GM12878 (cell line): ENCODE results near the gene DDX4.

Experiments
- ATF7 ChIP-seq: fragments of 450-650 bp; IDR thresholded peaks from 2 replicates; pipeline ENCODE4 v1.6.1; 2016; ENCODE audit warnings: low read depth, mild to moderate bottlenecking
- EZH2 ChIP-seq: IDR thresholded peaks from 2 replicates; pipeline ENCODE4 v1.6.1; 2012; ENCODE audit warnings: low read depth, mild to moderate bottlenecking, control low read depth, inconsistent platforms, low read length, borderline replicate concordance; ENCODE audit not compliant: control insufficient read depth
- HCFC1 ChIP-seq: fragments of 150-350 bp; IDR thresholded peaks from 2 replicates; pipeline ENCODE4 v1.6.1; 2014; ENCODE audit warnings: low read length
- MEF2A ChIP-seq: IDR thresholded peaks from 2 replicates; pipeline ENCODE4 v1.6.1; 2011; ENCODE audit warnings: low read depth, mild to moderate bottlenecking, low read length, moderate library complexity; ENCODE audit not compliant: insufficient read depth
- NFIC ChIP-seq: IDR thresholded peaks from 2 replicates; pipeline ENCODE4 v1.6.1; 2012; ENCODE audit warnings: low read depth, mild to moderate bottlenecking, inconsistent platforms, low read length, moderate library complexity
- SRF ChIP-seq, 2 experiments: IDR thresholded peaks; 2 replicates each; pipeline ENCODE4 v1.6.1; 2011; ENCODE audit warnings: low read depth in 2 of 2, low read length in 2 of 2, mild to moderate bottlenecking in 1 of 2, moderate library complexity in 1 of 2
- TCF3 ChIP-seq: IDR thresholded peaks from 2 replicates; pipeline ENCODE4 v1.6.1; 2012; ENCODE audit warnings: low read depth, mild to moderate bottlenecking, low read length, borderline replicate concordance; ENCODE audit not compliant: insufficient read depth
- TF ChIP-seq, protein P1 (sequence below), 3 experiments: IDR thresholded peaks in 2 of 3; conservative IDR thresholded peaks in 1 of 3; 2 replicates each; pipeline ENCODE4 v1.5.1; 2011; ENCODE audit warnings: low read depth in 3 of 3, low read length in 3 of 3, mild to moderate bottlenecking in 3 of 3, control low read depth in 2 of 3, moderate library complexity in 2 of 3, inconsistent platforms in 1 of 3, mixed read lengths in 1 of 3; ENCODE audit not compliant: control insufficient read depth in 2 of 3, insufficient read depth in 1 of 3; ENCODE audit errors: extremely low read depth in 1 of 3
- TF ChIP-seq, protein P2 (sequence below): fragments of 450-650 bp; IDR thresholded peaks from 2 replicates; pipeline ENCODE4 v1.6.1; 2016; ENCODE audit warnings: mild to moderate bottlenecking

DNA sequence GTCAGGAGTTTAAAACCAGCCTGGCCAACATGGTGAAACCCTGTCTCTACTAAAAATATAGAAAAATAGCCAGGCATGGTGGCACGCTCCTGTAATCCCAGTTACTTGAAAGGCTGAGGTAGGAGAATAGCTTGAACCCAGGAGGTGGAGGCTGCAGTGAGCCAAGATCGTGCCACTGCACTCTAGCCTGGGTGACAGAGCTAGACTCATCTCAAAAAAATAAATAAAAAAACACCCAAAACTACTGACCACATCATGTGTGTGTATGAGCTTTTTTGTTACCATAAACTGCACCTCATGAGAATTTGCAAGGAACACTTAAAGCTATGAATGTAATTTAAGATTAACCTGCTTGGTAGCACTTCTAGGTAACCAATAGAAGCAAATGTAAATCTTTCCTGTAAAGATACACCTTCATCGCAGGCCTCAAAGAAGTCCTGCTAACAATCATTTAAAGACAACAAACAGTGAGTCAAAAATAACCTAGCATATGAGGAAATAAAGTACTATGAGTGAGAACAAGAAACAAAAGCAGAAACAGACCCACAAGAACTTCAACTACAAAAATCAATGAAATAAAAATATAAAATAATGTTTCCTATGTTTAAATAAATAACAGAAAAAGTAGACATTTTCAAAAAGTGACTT, 38.7 kb upstream of the DDX4 start:
- TF ChIP-seq, protein P1, sequence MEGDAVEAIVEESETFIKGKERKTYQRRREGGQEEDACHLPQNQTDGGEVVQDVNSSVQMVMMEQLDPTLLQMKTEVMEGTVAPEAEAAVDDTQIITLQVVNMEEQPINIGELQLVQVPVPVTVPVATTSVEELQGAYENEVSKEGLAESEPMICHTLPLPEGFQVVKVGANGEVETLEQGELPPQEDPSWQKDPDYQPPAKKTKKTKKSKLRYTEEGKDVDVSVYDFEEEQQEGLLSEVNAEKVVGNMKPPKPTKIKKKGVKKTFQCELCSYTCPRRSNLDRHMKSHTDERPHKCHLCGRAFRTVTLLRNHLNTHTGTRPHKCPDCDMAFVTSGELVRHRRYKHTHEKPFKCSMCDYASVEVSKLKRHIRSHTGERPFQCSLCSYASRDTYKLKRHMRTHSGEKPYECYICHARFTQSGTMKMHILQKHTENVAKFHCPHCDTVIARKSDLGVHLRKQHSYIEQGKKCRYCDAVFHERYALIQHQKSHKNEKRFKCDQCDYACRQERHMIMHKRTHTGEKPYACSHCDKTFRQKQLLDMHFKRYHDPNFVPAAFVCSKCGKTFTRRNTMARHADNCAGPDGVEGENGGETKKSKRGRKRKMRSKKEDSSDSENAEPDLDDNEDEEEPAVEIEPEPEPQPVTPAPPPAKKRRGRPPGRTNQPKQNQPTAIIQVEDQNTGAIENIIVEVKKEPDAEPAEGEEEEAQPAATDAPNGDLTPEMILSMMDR (IDR thresholded peaks at IDR 0.05 in 2 of 3, conservative IDR thresholded peaks at IDR 0.05 in 1 of 3; ENCODE audit: control insufficient read depth in 2 of 3, extremely low read depth in 1 of 3, insufficient read depth in 1 of 3, low read depth in 3 of 3, low read length in 3 of 3) = no peak
- TF ChIP-seq EZH2 (no peak), SRF (IDR thresholded peaks at IDR 0.05; ENCODE audit: low read depth in 2 of 2, low read length in 2 of 2) (no peak), NFIC (peak; percentile 75), TCF3 (no peak), ATF7 (no peak), MEF2A (peak; percentile 79; the same call in 1 of the 2 replicates), HCFC1 (no peak)
- TF ChIP-seq, protein P2, sequence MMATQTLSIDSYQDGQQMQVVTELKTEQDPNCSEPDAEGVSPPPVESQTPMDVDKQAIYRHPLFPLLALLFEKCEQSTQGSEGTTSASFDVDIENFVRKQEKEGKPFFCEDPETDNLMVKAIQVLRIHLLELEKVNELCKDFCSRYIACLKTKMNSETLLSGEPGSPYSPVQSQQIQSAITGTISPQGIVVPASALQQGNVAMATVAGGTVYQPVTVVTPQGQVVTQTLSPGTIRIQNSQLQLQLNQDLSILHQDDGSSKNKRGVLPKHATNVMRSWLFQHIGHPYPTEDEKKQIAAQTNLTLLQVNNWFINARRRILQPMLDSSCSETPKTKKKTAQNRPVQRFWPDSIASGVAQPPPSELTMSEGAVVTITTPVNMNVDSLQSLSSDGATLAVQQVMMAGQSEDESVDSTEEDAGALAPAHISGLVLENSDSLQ = no peak
